Embryonic facial prominence (tissue), 1 donor: ENCODE measurements around the gene ZNF408.
"Not testable (repeated sequence)": the region's sequence is repeated elsewhere in the genome, so short reads cannot be mapped to it uniquely, and the experiment has no call there.

Experiments
- DNase-seq: peaks from one replicate; pipeline ENCODE4 v3.0.0-alpha.2; 2016; ENCODE audit errors: extremely low spot score

Gene ZNF408

GRCh38 chr11:46697723-46698122, 3.1 kb upstream of the ZNF408 start:
- DNase-seq: no peak

- no peak for DNase-seq
These were observed 2.2 kb upstream of the ZNF408 start for GRCh38 chr11:46698597-46698996.

- no peak for DNase-seq
These were observed 335 bp downstream of the ZNF408 start for GRCh38 chr11:46701078-46701654.

- DNase-seq: no peak
These were observed 4.3 kb downstream of the ZNF408 start for GRCh38 chr11:46705070-46705688.

- no peak for DNase-seq
These were observed 6.1 kb downstream of the ZNF408 start for GRCh38 chr11:46706886-46707285.

GRCh38 chr11:46709351-46709750, 8.5 kb downstream of the ZNF408 start:
- DNase-seq: not testable (repeated sequence)

- DNase-seq: no peak
These were observed 10.0 kb downstream of the ZNF408 start for GRCh38 chr11:46710821-46711269.

GRCh38 chr11:46711303-46711702, 10.5 kb downstream of the ZNF408 start:
- DNase-seq: no peak

GRCh38 chr11:46712874-46713576, 12.2 kb downstream of the ZNF408 start:
- DNase-seq: no peak

- not testable (repeated sequence) for DNase-seq
These were observed 17.0 kb downstream of the ZNF408 start for GRCh38 chr11:46717825-46718154.

- no peak for DNase-seq
These were observed 17.6 kb downstream of the ZNF408 start for GRCh38 chr11:46718155-46719019.

- no peak for DNase-seq
These were observed 18.3 kb downstream of the ZNF408 start, which contains the start of gene F2 for GRCh38 chr11:46719048-46719542. F2 (plus strand) TSS chr11:46719213; CDS start chr11:46719236, 23 bp downstream.

- no peak for DNase-seq
These were observed 18.9 kb downstream of the ZNF408 start for GRCh38 chr11:46719543-46720218.

- no peak for DNase-seq
These were observed 20.5 kb downstream of the ZNF408 start for GRCh38 chr11:46721286-46721685.

- DNase-seq: no peak
These were observed 21.9 kb downstream of the ZNF408 start for GRCh38 chr11:46722566-46723358.

- DNase-seq: no peak
These were observed 22.5 kb downstream of the ZNF408 start for GRCh38 chr11:46723359-46723680.

GRCh38 chr11:46724088-46724487, 23.3 kb downstream of the ZNF408 start:
- no peak for DNase-seq

GRCh38 chr11:46725338-46726205, 24.7 kb downstream of the ZNF408 start:
- DNase-seq: no peak

- DNase-seq: no peak
These were observed 25.5 kb downstream of the ZNF408 start for GRCh38 chr11:46726206-46726862.
